ENCODE data around the gene MYL4.

- TF ChIP-seq, protein P1, sequence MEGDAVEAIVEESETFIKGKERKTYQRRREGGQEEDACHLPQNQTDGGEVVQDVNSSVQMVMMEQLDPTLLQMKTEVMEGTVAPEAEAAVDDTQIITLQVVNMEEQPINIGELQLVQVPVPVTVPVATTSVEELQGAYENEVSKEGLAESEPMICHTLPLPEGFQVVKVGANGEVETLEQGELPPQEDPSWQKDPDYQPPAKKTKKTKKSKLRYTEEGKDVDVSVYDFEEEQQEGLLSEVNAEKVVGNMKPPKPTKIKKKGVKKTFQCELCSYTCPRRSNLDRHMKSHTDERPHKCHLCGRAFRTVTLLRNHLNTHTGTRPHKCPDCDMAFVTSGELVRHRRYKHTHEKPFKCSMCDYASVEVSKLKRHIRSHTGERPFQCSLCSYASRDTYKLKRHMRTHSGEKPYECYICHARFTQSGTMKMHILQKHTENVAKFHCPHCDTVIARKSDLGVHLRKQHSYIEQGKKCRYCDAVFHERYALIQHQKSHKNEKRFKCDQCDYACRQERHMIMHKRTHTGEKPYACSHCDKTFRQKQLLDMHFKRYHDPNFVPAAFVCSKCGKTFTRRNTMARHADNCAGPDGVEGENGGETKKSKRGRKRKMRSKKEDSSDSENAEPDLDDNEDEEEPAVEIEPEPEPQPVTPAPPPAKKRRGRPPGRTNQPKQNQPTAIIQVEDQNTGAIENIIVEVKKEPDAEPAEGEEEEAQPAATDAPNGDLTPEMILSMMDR (IDR thresholded peaks at IDR 0.05 in 2 of 3, conservative IDR thresholded peaks at IDR 0.05 in 1 of 3; ENCODE audit: control insufficient read depth in 2 of 3, extremely low read depth in 1 of 3, insufficient read depth in 1 of 3, low read depth in 3 of 3, low read length in 3 of 3) = no peak
- TF ChIP-seq TARDBP (IDR thresholded peaks at IDR 0.05; ENCODE audit: borderline replicate concordance) = no peak
- no peak for TF ChIP-seq KDM1A (IDR thresholded peaks at IDR 0.05; ENCODE audit: borderline replicate concordance)
- TF ChIP-seq YY1 (IDR thresholded peaks at IDR 0.05; ENCODE audit: low read depth, low read length) = no peak
These were observed 19.4 kb upstream of the MYL4 start for GRCh38 chr17:47189732-47190237.

Measured in GM12878 (cell line).